ENCODE data around the gene SLIT1. TPM values are rescaled to one million over a fixed set of nuclear protein-coding genes. Genes with fewer than 3 reads are reported as not detected.
"Not testable (repeated sequence)": the region's sequence is repeated elsewhere in the genome, so short reads cannot be mapped to it uniquely, and the experiment has no call there.

The SLIT1 gene
- total RNA-seq, 1 donor from 2014 or later: 0.23 TPM

DNA sequence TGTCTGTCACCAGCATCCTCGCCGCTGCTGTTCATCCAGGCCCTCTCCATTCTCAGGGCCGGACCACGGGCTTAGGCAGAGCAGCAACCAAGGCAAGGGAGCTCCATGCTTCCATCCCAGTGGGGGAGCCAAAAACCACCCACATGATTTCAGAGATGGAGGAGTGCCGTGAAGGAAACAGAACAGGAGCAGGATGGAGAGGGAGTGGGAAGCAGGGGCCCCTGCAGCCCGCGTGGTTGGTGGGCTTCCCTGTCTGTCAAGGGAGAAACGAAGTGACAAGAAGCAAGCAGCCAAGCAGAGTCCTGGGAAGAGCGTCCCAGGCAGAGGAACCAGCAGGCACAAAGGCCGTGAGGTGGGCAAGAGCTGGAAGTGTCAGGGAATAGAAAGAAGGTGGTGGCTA, 95.7 kb downstream of the SLIT1 start:
- DNase-seq: no peak
- Histone ChIP-seq H3K9me3 (no peaks in the 10 kb centered on the region), H3K4me1 (no peaks in the 10 kb centered on the region), H3K27ac (no peak overlapping the region), H3K4me3 (no peak overlapping the region), H3K36me3 (no peaks in the 10 kb centered on the region), H3K27me3 (peaks cover 13% of the 10 kb centered on the region)
- no peak for TF ChIP-seq CTCF (IDR thresholded peaks at IDR 0.05)
- no peak for ATAC-seq
- intact Hi-C loops (cut with DNase I): no loop called here

DNA sequence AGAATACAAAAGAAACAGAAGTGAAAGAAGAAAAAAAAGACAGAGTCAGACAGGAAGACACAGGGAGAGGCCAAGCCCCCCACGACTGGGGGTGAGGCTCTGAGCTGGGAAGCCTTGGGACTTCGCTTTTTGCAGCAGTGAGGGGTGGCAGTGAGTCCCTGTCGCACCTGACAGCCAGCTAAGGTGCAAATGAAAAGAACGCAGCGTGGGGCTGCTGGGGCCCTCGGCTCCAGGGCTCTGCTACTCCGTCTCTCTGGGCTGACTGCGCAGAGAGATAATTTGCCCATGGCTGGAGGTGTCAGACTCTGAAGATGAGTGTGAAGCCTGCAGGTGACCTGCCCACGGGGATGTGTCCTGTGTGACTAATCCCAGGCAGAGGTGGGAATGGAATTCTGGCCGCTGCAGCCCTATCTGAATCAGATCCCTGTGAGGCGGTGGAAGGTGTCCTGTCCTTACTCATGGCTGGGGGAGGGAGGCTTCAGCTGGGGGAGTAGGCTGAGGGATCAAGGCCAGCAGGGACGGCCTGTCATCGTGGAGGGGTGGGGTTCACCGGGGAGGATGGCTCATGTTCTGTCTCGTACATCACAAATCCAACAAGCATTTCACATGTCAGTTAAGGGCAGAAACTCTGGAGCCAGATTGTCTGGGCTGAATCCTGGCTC, 96.4 kb downstream of the SLIT1 start:
- Histone ChIP-seq H3K4me3 (no peak overlapping the region), H3K27ac (no peak overlapping the region), H3K27me3 (peaks cover 13% of the 10 kb centered on the region), H3K4me1 (no peaks in the 10 kb centered on the region), H3K36me3 (no peaks in the 10 kb centered on the region), H3K9me3 (no peaks in the 10 kb centered on the region)
- ATAC-seq: no peak
- no peak for TF ChIP-seq CTCF (IDR thresholded peaks at IDR 0.05)
- intact Hi-C loops (cut with DNase I): no loop called here
- no peak for DNase-seq

DNA sequence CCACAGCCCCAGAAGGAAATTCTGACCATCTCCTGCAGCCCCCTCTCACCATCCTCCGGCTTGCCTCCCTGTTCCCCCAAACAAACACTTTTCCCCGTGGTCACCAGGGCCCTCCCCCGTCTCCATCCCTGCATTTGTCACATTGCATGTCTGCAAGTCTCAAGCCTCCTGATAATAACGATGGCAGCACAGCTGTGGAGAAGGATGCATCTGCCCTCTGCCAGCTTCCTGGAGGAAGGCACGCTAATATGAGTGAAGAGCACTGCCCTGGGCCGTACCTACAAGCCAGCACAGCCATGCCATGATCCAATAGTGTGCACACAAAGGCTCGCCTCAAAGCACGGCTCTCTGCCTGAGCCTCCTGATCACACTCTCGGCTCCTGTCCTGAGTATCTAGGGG, 98.5 kb downstream of the SLIT1 start:
- ATAC-seq: no peak
- no peak for TF ChIP-seq CTCF (IDR thresholded peaks at IDR 0.05)
- intact Hi-C loops (cut with DNase I): no loop called here
- Histone ChIP-seq H3K27me3 (peaks cover 15% of the 10 kb centered on the region), H3K4me3 (no peak overlapping the region), H3K36me3 (no peaks in the 10 kb centered on the region), H3K9me3 (no peaks in the 10 kb centered on the region), H3K4me1 (no peaks in the 10 kb centered on the region), H3K27ac (no peak overlapping the region)
- no peak for DNase-seq

- no peak overlapping the region for H3K4me3 ChIP-seq
- H3K9me3 ChIP-seq: no peaks in the 10 kb centered on the region
- intact Hi-C loops (cut with DNase I): no loop called here
- no peaks in the 10 kb centered on the region for H3K36me3 ChIP-seq
- DNase-seq: no peak
- H3K27me3 ChIP-seq: peaks cover 17% of the 10 kb centered on the region
- ATAC-seq: no peak
- no peak for TF ChIP-seq CTCF (IDR thresholded peaks at IDR 0.05)
- no peaks in the 10 kb centered on the region for H3K4me1 ChIP-seq
- no peak overlapping the region for H3K27ac ChIP-seq
Measured at GRCh38 chr10:97086530-97086929, 99.2 kb downstream of the SLIT1 start.

- DNase-seq (no peak), ATAC-seq (no peak)
- H3K36me3 ChIP-seq: no peaks in the 10 kb centered on the region
- H3K4me3 ChIP-seq: no peak overlapping the region
- H3K27me3 ChIP-seq: peaks cover 16% of the 10 kb centered on the region
- no peak for TF ChIP-seq CTCF (IDR thresholded peaks at IDR 0.05)
- no peaks in the 10 kb centered on the region for H3K9me3 ChIP-seq
- no peaks in the 10 kb centered on the region for H3K4me1 ChIP-seq
- H3K27ac ChIP-seq: no peak overlapping the region
- intact Hi-C loops (cut with DNase I): no loop called here
Measured at GRCh38 chr10:97083228-97083829, 102.4 kb downstream of the SLIT1 start.

GRCh38 chr10:97082575-97082974, 103.2 kb downstream of the SLIT1 start:
- intact Hi-C loops (cut with DNase I): not testable (repeated sequence)

More at GRCh38 chr10:97082575-97082974, 103.2 kb downstream of the SLIT1 start:
- H3K27ac ChIP-seq, H3K4me3 ChIP-seq, DNase-seq, H3K4me1 ChIP-seq, ATAC-seq, H3K36me3 ChIP-seq, H3K9me3 ChIP-seq: not testable (repeated sequence)
- H3K27me3 ChIP-seq: peaks cover 16% of the 10 kb centered on the region

Measured in upper lobe of right lung (tissue), 1 donor.